HL-60 (cell line): Measurements from ENCODE around the gene DNAAF5.

ENCODE experiments used
- DNase-seq, 2 experiments: peaks; one replicate each; pipeline ENCODE4 v3.0.0-alpha.2; 2010 to 2020; ENCODE audit warnings: low read depth in 1 of 2, low spot score in 1 of 2
- H3K27ac ChIP-seq: fragments of 250-450 bp; sonication (Bioruptor Pico); replicated peaks from 2 replicates; pipeline ENCODE4 v1.5.1; 2020; ENCODE audit warnings: mild to moderate bottlenecking, moderate library complexity
- H3K27me3 ChIP-seq: fragments of 250-450 bp; sonication (Bioruptor Pico); 2 replicates; pipeline ENCODE4 v1.5.1; 2021; ENCODE audit warnings: mild to moderate bottlenecking, moderate library complexity; ENCODE audit not compliant: insufficient read depth, poor library complexity, severe bottlenecking
- H3K4me3 ChIP-seq: replicated peaks from 2 replicates; pipeline ENCODE4 v1.5.1; 2011; ENCODE audit warnings: mild to moderate bottlenecking, control low read depth, low read length; ENCODE audit not compliant: insufficient read depth
- GABPA ChIP-seq: IDR thresholded peaks from 2 replicates; pipeline ENCODE4 v1.6.1; 2012; ENCODE audit warnings: low read depth
- POLR2AphosphoS5 ChIP-seq: IDR thresholded peaks from 2 replicates; pipeline ENCODE4 v1.6.1; 2012; ENCODE audit warnings: low read depth
- SPI1 ChIP-seq: IDR thresholded peaks from 2 replicates; pipeline ENCODE4 v1.6.1; 2012; ENCODE audit warnings: low read depth, mild to moderate bottlenecking, borderline replicate concordance
- TF ChIP-seq, protein P1 (sequence below): IDR thresholded peaks from 2 replicates; pipeline ENCODE4 v1.6.1; 2012; ENCODE audit warnings: low read depth; ENCODE audit not compliant: insufficient replicate concordance
- TF ChIP-seq, protein P2 (sequence below): IDR thresholded peaks from one replicate; pipeline ENCODE4 v1.5.1; 2011; ENCODE audit warnings: low read length, control low read depth, inconsistent platforms; ENCODE audit not compliant: insufficient read depth

The DNAAF5 gene

DNA sequence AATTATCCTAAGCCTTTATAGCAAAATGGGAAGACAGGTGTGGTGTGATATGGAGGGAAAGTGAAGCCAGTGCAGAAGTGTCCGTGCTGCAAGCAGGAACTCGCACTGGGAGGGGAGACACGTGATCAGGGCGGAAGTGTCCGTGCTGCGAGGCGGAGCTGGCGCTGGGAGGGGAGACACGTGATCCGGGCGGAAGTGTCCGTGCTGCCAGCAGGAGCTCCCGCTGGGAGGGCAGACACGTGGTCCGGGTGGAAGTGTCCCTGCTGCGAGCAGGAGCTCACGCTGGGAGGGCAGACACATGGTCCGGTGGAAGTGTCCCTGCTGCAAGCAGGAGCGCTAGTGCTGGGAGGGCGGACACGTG, 41.1 kb downstream of the DNAAF5 start:
- H3K4me3 ChIP-seq, result no peak overlapping the region
- no peak overlapping the region for H3K27ac ChIP-seq
- DNase-seq, result no peak
- no peaks in the 10 kb centered on the region for H3K27me3 ChIP-seq
- no peak for TF ChIP-seq SPI1
- TF ChIP-seq, protein P1, sequence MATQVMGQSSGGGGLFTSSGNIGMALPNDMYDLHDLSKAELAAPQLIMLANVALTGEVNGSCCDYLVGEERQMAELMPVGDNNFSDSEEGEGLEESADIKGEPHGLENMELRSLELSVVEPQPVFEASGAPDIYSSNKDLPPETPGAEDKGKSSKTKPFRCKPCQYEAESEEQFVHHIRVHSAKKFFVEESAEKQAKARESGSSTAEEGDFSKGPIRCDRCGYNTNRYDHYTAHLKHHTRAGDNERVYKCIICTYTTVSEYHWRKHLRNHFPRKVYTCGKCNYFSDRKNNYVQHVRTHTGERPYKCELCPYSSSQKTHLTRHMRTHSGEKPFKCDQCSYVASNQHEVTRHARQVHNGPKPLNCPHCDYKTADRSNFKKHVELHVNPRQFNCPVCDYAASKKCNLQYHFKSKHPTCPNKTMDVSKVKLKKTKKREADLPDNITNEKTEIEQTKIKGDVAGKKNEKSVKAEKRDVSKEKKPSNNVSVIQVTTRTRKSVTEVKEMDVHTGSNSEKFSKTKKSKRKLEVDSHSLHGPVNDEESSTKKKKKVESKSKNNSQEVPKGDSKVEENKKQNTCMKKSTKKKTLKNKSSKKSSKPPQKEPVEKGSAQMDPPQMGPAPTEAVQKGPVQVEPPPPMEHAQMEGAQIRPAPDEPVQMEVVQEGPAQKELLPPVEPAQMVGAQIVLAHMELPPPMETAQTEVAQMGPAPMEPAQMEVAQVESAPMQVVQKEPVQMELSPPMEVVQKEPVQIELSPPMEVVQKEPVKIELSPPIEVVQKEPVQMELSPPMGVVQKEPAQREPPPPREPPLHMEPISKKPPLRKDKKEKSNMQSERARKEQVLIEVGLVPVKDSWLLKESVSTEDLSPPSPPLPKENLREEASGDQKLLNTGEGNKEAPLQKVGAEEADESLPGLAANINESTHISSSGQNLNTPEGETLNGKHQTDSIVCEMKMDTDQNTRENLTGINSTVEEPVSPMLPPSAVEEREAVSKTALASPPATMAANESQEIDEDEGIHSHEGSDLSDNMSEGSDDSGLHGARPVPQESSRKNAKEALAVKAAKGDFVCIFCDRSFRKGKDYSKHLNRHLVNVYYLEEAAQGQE, result no peak
- TF ChIP-seq POLR2AphosphoS5, result no peak
- TF ChIP-seq GABPA, result no peak
- TF ChIP-seq, protein P2, sequence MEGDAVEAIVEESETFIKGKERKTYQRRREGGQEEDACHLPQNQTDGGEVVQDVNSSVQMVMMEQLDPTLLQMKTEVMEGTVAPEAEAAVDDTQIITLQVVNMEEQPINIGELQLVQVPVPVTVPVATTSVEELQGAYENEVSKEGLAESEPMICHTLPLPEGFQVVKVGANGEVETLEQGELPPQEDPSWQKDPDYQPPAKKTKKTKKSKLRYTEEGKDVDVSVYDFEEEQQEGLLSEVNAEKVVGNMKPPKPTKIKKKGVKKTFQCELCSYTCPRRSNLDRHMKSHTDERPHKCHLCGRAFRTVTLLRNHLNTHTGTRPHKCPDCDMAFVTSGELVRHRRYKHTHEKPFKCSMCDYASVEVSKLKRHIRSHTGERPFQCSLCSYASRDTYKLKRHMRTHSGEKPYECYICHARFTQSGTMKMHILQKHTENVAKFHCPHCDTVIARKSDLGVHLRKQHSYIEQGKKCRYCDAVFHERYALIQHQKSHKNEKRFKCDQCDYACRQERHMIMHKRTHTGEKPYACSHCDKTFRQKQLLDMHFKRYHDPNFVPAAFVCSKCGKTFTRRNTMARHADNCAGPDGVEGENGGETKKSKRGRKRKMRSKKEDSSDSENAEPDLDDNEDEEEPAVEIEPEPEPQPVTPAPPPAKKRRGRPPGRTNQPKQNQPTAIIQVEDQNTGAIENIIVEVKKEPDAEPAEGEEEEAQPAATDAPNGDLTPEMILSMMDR, result no peak

DNA sequence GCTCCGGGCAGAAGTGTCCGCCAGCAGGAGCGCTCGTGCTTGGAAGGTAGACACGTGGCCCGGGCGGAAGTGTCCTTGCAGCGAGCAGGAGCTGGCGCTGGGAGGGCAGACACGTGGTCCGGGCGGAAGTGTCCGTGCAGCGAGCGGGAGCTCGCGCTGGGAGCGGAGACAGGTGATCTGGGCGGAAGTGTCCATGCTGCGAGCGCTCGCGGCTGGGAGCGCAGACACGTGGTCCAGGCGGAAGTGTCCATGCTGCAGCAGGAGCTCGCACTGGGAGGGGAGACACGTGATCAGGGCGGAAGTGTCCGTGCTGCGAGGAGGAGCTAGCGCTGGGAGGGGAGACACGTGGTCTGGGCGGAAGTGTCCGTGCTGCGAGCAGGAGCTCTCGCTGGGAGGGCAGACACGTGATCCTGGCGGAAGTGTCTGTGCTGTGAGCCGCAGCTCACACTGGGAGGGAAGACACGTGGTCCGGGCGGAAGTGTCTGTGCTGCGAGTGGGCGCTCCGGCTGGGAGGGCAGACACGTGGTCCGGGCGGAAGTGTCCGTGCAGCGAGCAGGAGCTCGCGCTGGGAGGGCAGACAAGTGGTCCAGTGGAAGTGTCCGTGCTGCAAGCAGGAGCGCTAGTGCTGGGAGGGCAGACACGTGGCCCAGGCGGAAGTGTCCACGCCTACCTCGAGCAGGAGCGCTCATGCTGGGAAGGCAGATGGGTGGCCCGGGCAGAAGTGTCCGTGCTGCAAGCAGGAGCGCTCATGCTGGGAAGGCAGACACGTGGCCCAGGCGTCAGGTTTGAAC, 41.6 kb downstream of the DNAAF5 start:
- Histone ChIP-seq H3K27me3 (no peaks in the 10 kb centered on the region), H3K4me3 (no peak overlapping the region), H3K27ac (no peak overlapping the region)
- TF ChIP-seq SPI1, result no peak
- TF ChIP-seq GABPA, result no peak
- TF ChIP-seq, protein P1, result no peak
- no peak for TF ChIP-seq POLR2AphosphoS5
- TF ChIP-seq, protein P2, result no peak
- DNase-seq, result no peak

DNA sequence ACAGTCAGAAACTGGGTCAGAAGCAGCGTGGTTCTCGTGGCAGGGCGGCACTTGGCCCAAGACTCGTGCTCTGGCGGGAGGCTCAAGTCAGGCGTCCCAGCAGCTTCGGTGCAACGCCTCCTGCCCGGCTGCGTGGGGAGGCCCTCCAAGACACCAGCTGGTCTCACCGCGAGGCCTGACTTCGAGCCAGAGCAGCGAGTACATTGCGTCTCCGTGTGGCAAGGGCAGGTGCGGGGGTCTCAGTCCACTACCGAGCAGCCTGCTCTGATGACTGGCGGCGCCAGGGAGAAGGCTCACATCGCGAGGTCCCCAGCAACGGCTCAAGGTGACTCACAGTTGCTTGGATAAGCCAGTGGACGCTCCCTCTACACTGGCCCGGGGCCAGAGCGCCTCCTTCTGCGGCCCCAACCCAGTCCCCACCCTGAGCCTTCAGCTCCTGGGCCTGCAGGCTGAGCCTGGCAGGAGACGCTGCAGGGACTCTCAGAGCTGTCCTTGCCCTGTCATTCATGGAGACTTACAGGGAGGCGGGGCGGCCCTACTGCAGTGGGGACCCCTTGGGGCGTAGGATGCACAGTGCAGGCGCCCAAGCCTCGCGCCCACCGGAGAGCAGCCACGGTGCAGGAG, 42.5 kb downstream of the DNAAF5 start:
- H3K4me3 ChIP-seq, result no peak overlapping the region
- no peak overlapping the region for H3K27ac ChIP-seq
- DNase-seq, result no peak
- no peaks in the 10 kb centered on the region for H3K27me3 ChIP-seq
- no peak for TF ChIP-seq SPI1

DNA sequence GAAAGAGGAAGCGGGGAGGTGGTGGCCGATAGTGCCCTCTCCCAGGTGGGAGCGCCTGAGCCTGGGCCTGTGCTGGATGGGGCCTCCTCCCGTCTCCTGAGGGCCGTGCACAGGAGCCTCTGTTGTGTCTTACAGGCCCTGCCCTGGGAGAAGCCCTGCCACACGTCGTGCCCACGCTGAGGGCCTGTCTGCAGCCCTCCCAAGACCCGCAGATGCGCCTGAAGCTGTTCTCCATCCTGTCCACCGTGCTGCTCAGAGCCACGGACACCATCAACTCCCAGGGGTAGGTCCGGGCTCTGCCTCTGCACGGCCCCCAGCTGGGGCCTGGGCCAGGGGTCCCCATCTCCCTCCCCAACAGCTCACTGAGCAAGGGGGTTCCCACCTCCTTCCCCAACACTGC, 43.8 kb downstream of the DNAAF5 start:
- DNase-seq, result no peak
- Histone ChIP-seq H3K4me3 (no peak overlapping the region), H3K27ac (no peak overlapping the region), H3K27me3 (no peaks in the 10 kb centered on the region)
- TF ChIP-seq, protein P2, result no peak
- TF ChIP-seq SPI1, result peak; percentile 25; the same call in 1 of the 2 replicates
